Activated T-cell treated with anti-CD3 and anti-CD28 coated beads for 24 hours (primary cell): ENCODE measurements around the gene KDM1A.

Experiments used
- DNase-seq: peaks from one replicate; pipeline ENCODE4 v3.0.0-alpha.2; 2020; ENCODE audit warnings: low read depth

KDM1A gene

DNA sequence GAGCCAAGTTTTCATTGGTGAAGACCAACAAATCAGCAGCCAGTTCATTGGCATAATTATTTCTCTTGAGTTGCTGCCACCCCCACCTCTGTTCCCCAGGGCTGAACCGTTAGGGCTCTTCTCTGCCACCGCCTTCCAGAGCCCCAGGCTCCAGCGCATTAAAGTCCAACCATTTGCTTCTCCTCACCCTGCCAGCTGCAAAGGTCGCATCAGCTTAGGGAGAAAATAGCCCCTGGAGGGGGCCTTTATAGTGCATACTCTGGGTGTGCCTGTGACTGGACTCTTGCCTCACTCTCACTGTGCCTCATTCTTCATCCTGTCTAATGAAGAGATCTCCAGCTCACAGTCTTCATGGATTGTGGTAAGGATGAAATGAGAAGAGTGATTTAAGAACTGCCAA lies 50.4 kb downstream of the KDM1A start:
- DNase-seq, result no peak

DNA sequence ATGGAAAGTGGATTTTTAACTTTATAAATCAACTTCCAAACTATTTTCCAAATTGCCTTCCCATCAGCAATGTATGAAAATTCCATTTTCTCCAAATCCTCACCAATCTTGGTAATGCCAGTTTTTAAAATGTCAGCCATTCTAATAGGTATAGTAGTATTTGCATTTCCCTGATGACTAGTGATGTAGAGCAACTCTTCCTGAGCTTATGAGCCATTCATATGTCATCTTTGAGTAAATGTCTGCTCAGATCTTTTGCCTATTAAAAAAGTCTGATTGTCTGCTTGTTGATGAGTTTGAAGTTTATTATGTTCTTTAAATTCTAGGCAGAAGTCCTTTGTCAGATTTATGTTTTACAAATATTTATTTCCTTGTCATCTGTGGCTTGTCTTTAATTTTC lies 54.7 kb downstream of the KDM1A start:
- no peak for DNase-seq

DNA sequence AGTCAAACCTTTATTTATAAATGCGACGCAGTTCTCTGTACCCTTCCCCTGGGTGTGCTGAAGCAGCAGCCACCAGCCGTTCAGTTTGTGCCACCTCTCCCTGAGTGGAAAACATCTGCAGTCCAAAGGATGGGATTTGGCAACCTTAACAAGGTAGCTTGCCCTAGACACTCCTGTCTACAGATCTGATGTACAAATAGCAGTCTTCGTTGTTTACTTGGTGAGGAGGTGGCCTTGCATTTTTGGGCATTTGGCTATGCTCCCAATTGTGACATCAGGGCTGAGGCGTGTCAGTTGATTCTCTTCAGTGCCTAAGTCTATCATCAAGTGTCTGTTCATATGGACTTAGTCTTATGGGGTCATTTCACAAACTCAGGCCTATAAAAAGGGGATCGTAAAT lies 59.8 kb downstream of the KDM1A start:
- no peak for DNase-seq

DNA sequence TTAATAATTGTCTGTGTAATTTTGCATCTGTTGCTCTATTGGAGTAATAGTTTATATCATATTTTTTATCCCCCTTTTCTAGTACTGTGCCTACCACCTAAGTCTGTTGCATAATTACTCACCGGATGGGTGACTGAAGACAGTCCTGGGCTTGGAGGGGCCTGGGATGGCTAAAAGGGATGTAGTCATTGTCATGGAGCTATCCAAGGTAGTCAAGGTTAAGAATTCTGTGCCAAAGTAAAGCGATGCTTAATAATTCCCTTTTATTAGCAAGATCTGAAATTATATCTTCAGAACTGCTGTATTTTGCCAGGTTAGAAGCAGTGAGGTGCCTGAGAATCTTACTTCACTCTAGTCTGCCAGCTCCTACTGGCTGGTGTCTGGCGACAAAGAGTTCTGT lies 61.6 kb downstream of the KDM1A start:
- DNase-seq, result no peak

DNA sequence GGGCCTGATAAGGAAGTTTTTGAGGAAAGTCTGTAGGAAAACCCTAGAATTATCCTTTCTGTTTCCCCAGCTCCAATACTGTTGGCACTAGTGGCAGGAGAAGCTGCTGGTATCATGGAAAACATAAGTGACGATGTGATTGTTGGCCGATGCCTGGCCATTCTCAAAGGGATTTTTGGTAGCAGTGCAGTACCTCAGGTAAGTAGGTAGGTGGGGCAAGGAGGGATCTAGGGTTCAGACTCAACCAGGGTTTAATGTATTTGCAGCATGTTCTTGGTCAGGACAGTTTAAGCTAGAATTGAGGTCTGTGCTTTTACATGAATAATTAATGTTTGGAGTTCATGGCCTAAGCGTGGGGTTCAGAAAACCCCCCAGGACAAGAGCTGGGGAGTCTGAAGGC lies 62.1 kb downstream of the KDM1A start:
- DNase-seq, result no peak

DNA sequence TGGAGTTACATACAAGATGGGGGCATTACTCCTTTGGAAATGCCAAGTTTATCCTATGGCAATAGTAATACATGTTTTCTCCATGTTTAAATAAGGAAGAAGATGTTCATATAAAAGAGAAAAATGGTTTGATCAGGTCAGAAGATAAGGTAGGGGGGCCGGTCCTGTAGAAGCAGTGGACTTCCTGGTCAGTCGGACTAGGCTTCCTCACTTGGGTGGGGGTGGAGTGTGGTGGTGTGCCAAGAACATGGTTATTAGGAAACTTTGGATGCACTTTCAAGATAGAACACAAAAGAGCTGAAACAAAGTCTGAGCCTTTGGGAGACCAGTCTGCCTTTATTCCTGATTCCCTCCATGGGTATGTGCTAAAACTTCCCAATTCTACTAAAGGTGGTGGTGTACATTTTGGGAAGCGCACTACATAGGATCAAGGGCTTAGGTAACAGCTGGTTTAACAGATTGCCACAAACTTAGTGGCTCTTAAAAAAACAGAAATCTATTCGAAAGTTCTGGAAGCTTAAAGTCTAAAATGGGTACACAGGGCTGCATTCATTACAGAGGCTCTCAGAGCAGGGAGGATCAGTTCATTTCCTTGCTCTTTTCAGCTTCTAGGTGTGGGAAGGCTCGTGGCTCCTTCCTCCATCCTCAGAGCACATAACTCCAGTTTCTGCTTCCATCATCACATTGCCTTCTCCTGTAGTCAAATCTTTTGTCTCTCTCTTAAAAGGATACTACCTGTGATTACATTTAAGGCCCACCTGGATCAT lies 64.6 kb downstream of the KDM1A start:
- DNase-seq, result no peak

DNA sequence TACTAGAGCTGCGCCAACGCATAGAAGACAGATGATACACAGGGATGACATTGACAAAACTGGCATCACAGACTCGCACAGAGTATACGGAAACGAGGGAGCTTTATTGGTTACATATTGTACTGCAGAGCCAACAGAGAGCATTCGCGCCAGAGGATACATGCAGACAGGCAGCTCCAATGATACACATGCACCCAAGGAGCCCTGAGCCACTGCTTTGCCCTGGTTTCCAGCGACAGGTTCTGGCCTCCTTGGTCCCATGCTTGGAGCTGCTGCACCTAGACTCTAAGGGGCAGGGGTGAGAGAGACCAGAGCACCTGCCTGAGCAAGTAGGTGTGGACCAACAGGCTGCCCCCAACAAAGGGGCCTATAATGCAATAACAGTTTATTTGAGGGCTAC lies 65.6 kb downstream of the KDM1A start:
- no peak for DNase-seq

DNA sequence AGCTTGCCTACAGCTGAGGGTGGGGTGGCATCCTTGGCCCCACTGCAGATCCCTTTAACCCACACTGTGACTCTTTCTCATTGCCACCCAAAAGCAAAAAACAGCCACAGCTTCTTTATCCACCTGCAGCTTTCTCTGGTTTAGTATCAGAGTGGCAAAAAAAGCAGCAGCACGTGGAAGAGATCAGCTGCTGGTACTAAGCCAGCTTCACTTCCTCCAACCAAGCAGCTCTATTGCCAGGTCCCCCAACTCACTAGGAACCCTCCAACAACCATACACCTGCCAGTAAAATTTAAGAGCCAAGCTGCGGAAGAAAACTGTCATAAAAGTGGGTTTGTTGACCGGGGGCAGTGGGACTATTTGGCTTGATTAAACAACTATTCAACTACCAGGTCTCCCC lies 66.4 kb downstream of the KDM1A start:
- no peak for DNase-seq

DNA sequence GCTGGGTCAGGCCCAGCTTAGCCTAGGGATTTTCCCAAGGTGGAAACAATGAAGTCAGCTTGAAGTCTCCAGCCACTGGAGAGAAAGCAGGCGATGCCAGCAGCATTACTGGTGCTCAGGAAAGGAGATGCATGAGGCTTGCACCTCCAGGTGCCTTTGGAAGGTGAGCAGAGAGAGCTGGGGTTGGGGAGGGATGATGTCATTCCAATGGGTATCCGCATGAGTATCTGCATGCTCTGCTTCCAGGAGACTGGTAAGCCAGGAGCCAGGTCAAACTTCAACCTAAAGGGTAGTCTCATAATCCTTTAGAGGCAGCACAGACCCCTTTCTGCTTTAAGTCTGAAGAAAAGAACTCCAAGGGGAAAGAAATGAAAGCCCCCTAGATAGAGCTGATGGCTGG lies 68.8 kb downstream of the KDM1A start:
- DNase-seq, result no peak

DNA sequence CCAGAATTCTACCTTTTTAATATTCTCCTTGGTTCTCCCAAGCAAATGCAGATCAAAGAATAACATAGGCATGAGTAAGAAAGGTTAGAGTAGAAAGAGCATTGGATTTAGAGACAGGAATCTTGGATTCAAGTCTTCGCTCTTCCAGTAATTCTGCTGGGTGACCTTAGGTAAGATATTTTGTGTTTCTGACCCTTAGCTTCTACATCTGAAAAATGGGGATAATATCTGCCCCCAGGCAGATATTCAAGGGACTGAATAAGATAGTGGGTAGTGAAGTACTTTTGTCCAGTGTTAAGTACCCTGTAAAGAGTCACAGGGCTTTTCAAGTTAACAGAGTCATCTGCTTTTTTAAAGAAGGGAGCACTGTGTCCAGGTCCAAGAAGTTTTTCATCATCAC lies 70.8 kb downstream of the KDM1A start:
- no peak for DNase-seq

DNA sequence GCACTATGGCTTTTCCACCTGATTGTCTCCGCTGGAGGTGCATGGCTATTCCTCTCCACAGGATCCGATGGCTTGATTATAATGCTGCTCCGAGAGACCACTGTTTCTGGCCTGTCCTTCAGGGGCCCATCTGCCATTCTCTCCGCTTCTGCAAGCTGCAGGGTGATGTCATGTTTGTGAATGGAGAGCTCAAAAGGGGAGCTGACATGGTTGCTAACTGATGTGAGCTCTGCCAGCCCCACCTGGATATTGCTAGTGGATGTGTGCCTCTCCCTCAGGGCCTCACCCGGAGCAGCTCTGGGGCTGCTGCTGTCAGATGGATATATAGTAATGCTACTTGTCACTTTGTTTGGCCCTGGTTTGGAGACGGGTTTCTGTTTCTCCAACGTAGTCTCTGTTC lies 72.3 kb downstream of the KDM1A start:
- DNase-seq, result no peak

DNA sequence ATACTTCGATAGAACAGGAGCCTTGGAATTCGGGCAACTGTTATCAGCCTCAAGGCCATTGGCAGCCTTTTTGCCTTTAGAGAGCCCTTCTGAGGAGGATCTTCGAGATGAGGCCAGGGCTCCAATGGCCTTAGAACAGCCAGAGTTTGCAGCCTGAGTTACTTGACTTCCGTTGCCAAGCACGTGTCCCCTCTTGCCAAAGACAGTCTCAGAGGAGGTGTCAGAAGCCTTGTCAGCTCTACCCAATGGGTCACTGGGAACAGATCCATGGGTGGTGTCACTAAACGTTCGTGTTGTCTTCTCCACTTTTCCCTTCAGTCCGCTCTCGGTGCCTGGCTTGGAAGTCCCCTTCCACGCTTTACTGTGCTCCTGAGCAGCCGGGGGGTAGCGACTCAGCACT lies 73.2 kb downstream of the KDM1A start:
- no peak for DNase-seq

DNA sequence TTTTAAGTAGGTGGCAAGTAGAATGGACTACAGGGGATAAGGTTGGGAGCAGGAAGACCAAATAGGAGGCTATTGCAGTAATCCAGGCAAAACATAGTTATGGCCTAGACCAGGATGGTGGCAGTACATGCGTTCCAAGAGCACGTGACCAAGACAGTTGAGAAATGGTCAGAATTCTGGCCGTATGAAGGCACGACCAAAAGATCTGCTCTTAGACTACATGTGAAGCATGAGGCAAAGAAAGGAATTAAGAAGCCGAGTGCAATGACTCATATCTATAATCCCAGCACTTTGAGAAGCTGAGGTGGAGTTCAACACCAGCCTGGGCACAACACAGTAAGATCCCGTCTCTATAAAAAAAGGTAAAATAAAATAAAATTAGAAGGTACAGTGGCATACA lies 78.0 kb downstream of the KDM1A start:
- no peak for DNase-seq

DNA sequence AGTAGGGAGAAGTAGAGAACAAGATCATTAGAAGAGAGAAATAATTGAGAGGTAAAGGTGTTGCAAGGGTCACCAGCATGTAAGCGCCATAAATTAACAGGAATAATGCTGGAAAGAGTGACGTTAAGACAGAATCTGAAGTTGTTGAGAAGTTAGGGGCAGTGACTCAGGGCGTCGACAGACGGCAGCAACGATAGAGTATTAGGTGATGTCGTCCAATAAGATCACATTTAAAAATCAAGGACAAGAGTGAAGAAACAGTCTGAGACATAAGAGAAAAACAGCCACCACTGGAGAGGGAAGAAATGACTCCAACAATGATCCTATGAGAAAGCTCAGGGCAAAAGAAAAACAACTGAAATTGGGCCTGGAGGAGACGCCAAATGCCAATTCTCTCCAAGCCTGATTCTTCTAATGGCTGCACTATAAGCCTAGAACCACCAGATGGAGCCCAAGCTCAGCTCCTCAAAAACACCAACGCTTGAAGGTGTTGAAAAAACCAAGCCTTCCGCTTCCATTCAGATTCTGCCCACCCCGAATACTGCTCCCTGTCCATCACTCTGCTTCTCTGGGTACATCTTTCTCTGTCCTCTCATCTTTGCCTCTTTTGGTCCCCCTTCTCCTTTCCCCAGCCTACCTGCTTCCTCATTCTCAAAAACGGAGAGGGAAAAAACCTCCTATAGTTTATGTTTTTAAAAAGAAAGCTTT lies 79.3 kb downstream of the KDM1A start:
- DNase-seq, result peak; percentile 55

DNA sequence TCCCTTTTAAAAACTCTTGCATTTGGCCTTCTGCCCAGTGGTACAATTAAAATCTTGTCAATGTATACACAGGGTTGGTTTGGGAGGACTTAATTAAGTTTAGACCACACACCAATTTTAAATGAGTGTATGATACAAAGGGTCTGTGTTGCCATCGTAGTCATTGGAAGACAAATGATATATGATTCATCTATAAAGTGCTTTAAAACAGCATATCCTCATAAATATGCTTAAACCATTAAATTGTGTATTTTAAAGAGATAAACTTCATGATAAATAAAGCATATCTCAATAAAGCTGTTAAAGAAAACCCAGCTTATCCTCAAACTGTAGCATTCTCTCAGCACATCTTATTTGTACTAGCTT lies 79.9 kb downstream of the KDM1A start:
- DNase-seq, result no peak

DNA sequence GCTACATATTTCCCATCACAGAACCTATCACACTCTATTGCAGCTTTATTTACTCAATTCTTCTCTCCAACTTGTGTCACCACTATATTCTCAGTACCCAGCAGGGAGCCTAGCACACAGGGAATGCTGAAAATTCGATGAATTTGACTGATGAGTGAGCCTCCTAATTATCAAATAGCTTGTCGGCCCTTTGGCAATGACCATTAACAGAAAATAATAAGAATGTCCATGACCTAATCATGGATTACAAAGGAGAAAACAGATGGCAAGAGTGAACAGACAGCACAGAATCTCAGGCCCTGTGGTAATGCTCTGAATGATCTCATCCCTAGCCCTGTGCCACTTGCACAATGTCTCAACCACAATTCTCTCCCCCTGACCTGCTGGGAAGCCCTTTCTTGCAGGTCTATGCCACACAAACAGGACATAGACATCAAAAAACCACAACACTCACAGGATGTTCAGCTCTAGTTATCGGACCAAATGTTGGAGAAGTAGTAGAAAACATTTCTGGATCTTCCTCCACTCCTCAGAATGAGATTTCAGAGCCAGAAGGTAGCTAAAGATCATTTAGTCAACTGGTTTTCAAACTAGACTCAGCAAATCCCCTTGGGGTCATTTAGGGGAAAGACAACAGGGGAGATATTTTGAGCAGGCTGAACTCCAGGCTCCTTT lies 80.9 kb downstream of the KDM1A start:
- peak; percentile 26 for DNase-seq

DNA sequence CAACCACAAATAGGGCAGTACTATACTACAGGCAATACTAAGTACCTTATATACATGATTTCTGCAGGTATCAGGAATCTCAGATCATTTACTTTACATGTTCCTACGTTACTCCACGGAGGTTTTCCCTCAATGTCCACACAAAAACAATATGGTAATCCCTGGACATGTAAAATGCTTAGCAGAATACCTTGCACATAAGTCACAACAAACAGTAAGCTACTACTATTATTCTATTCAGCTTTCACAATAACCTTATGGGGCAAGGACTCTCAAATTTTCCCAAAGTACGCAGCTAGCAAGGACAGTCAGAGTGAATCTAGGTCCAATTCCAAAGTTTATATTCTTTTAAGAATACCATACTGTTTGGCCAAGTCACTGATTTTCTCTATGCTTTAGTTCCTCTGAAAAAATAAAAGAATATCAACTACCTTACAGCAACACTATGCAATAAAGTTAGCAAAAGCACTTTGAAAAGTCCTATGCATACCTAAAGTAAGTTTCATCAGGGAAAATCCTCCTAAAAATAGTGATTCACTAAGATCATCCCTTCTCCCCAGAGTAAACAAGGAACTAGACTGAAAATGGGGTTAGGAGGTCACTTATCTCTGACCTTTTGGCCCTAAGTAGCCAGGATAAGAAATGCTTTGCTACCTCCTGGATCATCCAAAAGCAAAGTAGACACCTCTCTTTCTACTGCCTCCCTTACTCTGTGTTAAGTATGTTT lies 82.0 kb downstream of the KDM1A start:
- DNase-seq, result no peak

DNA sequence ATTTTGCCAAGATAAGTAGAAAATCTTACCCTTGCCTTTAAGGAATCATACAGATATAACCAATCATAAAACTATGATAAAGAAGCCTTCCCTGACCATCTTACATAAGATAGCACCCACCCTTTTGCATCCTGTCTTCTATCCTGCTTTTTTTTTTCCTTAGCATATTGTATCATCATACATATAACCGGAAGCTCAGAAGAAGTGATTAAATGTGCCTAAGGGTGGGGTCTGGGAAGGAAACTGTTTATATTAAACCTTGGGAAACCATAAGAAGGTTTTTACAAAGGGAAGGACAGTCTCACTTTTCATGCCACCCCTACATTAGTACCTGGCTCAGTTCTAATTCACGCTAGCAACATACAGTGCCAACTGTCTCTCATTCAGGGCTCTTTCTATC lies 82.6 kb downstream of the KDM1A start:
- DNase-seq, result no peak

DNA sequence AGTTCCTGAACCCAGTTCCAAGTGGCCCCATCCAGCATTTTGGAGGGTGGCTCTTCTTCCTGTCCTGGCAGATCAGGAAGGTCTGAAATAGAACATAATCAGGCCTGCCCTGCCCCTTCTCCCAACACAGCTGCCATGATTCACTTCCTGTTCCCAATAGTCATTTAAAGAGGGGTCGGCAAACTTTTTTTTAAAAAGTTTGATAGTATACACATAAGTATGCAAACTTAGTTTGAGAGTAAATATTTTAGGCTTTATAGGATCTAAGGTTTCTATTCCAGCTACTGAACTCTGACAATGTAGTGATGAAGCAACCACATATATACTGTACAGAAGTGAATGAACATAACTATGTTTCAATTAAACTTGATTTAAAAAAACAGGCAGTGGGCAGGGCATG lies 83.0 kb downstream of the KDM1A start:
- DNase-seq, result no peak

DNA sequence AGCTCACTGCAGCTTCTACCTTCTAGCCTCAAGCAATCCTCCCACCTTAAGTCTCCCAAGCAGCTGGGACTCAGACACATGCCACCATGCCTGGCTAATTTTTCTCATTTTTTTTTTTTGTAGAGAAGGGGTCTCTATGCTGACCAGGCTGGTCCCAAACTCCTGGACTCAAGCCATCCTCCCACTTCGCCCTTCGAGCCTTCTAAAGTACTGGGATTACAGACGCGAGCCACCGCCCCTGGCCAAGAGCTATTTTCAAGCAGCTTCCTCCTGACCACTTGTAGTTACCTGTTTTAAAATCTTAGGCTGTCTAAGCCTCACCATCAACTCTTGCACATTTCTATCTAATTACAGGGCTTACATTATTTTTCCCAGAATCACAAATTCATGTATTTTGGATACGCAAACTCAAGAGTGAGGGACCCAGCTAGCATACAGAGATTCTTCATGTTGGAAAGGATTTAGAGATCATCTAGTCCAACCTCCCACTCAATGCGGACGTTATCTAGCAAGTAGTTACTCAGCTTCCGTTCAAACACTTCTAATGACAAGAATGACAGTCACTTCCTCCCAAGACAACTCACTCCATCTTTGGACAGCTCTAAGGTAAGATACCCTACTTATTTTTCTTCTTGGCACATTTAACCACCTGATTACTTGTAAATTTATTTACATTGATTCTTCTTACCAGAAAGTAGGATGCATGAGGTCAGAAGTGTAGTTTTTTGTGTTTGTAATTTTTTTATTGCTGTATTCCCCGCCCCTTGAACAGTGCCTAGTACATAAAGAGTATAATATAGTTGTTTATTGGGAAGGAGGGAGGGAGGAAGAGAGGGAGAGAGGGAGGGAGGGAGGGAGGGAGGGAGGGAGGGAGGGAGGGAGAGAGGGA lies 84.0 kb downstream of the KDM1A start:
- DNase-seq, result peak; percentile 33

DNA sequence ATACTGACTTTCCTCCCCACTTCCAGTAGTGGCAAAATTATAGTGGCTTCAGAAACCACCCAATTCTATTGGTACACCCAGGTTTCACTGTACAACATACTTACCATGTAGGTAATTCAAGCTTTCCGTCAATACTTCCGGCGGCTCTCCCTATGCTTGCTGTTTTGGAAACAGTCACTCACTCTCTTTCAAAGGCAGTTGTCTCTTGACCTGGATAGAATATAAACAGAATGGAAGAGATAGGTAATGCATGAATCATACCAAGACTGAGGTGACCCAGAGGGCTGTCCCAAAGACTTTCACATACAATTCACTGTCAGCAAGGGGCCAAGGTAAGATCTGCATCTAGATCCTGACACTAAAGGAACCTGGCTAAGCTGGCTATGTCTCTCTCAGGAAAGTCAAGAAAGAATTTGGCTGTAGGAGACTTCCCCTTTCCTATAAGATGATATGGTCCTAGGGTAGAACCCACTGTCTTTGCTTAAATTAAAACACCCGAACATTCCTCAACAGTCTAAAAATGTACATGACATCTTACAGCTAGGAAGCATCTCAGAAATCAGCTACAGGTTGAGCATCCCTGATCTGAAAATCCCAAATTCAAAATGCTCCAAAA lies 89.8 kb downstream of the KDM1A start:
- DNase-seq, result no peak
